Measurements from ENCODE around the gene NXF3.
"Not testable (repeated sequence)": the region's sequence is repeated elsewhere in the genome, so short reads cannot be mapped to it uniquely, and the experiment has no call there.

NXF3 gene

GRCh38 chrX:103033371-103033770 lies 59.6 kb downstream of the NXF3 start:
- DNase-seq: not testable (repeated sequence)
